GM23338 (cell line): ENCODE results near the gene GPC2. TPM values are rescaled to one million over a fixed set of nuclear protein-coding genes. Genes with fewer than 3 reads are reported as not detected.
"Not testable (repeated sequence)": the region's sequence is repeated elsewhere in the genome, so short reads cannot be mapped to it uniquely, and the experiment has no call there.

Source experiments
- ATAC-seq: fragments of 200-7000 bp; cut with Tn5 transposase; 3 replicates; pipeline ENCODE4 v1.9.1; 2020
- DNase-seq: peaks from one replicate; pipeline ENCODE4 v3.0.0-alpha.2; 2015; ENCODE audit warnings: low spot score
- H2AFZ ChIP-seq: fragments of 200-600 bp; sonication (generic); 2 replicates; pipeline ENCODE4 v1.8.0; 2016; ENCODE audit warnings: antibody characterized with exemption, mild to moderate bottlenecking, moderate library complexity
- H3F3A ChIP-seq: fragments of 200-600 bp; sonication (generic); replicated peaks from 2 replicates; pipeline ENCODE4 v1.8.0; 2017; ENCODE audit warnings: antibody characterized with exemption, mixed run types, low read depth
- H3K27ac ChIP-seq: fragments of 200-600 bp; sonication (generic); 2 replicates; pipeline ENCODE4 v1.6.1; 2016; ENCODE audit warnings: low read depth
- H3K27me3 ChIP-seq: fragments of 200-600 bp; sonication (generic); 2 replicates; pipeline ENCODE4 v1.8.0; 2016; ENCODE audit warnings: mild to moderate bottlenecking, mixed run types, moderate library complexity; ENCODE audit not compliant: insufficient read depth
- H3K36me3 ChIP-seq: fragments of 200-600 bp; sonication (generic); 2 replicates; pipeline ENCODE4 v1.8.0; 2016; ENCODE audit warnings: mild to moderate bottlenecking; ENCODE audit not compliant: insufficient read depth
- H3K4me1 ChIP-seq: fragments of 200-600 bp; sonication (generic); 2 replicates; pipeline ENCODE4 v1.8.0; 2016; ENCODE audit warnings: mild to moderate bottlenecking, moderate library complexity; ENCODE audit not compliant: insufficient read depth
- H3K4me2 ChIP-seq: fragments of 200-600 bp; sonication (generic); 2 replicates; pipeline ENCODE4 v1.7.1; 2017; ENCODE audit warnings: mixed run types
- H3K4me3 ChIP-seq: fragments of 200-600 bp; sonication (generic); 2 replicates; pipeline ENCODE4 v1.6.1; 2016; ENCODE audit warnings: mixed run types
- H3K79me2 ChIP-seq: fragments of 200-600 bp; sonication (generic); replicated peaks from 2 replicates; pipeline ENCODE4 v1.8.0; 2017; ENCODE audit warnings: mild to moderate bottlenecking; ENCODE audit not compliant: insufficient read depth
- H3K9me2 ChIP-seq: fragments of 200-600 bp; sonication (generic); 2 replicates; pipeline ENCODE4 v1.8.0; 2017; ENCODE audit not compliant: insufficient read depth
- H4K20me1 ChIP-seq: fragments of 200-600 bp; sonication (generic); replicated peaks from 2 replicates; pipeline ENCODE4 v1.8.0; 2017; ENCODE audit warnings: mild to moderate bottlenecking; ENCODE audit not compliant: insufficient read depth
- H3K27ac Mint-ChIP-seq: 2 replicates; pipeline ENCODE4 v1.8.0; 2020; ENCODE audit warnings: inconsistent platforms, mild to moderate bottlenecking, moderate library complexity, mixed read lengths
- H3K27me3 Mint-ChIP-seq: 3 replicates; pipeline ENCODE4 v1.8.0; 2022; ENCODE audit warnings: low read depth, mild to moderate bottlenecking, moderate library complexity, mixed read lengths, inconsistent platforms; ENCODE audit not compliant: insufficient read depth, poor library complexity
- H3K36me3 Mint-ChIP-seq: 3 replicates; pipeline ENCODE4 v1.8.0; 2021; ENCODE audit warnings: low read depth, mild to moderate bottlenecking, inconsistent platforms, moderate library complexity, mixed read lengths
- H3K4me1 Mint-ChIP-seq: 3 replicates; pipeline ENCODE4 v1.8.0; 2020; ENCODE audit warnings: mild to moderate bottlenecking, inconsistent platforms, mixed read lengths
- H3K4me3 Mint-ChIP-seq: 3 replicates; pipeline ENCODE4 v1.8.0; 2021; ENCODE audit warnings: moderate library complexity, mild to moderate bottlenecking, inconsistent platforms, mixed read lengths
- H3K9me3 Mint-ChIP-seq: 3 replicates; pipeline ENCODE4 v1.8.0; 2020; ENCODE audit warnings: moderate library complexity, mild to moderate bottlenecking, inconsistent platforms, mixed read lengths
- CREB1 ChIP-seq: fragments of 250-450 bp; sonication (Bioruptor Pico); IDR thresholded peaks from 2 replicates; pipeline ENCODE4 v1.5.0; 2020; ENCODE audit warnings: low read depth, mild to moderate bottlenecking, moderate library complexity
- ETS1 ChIP-seq: IDR thresholded peaks from 2 replicates; pipeline ENCODE4 v1.6.1; 2016; ENCODE audit warnings: antibody characterized with exemption
- EZH2 ChIP-seq: fragments of 200-600 bp; sonication (generic); IDR thresholded peaks from one replicate; pipeline ENCODE4 v1.8.0; 2017; ENCODE audit warnings: antibody characterized with exemption, mild to moderate bottlenecking, low read depth; ENCODE audit not compliant: unreplicated experiment
- EZH2phosphoT487 ChIP-seq: fragments of 200-600 bp; sonication (generic); IDR thresholded peaks from one replicate; pipeline ENCODE4 v1.8.1; 2018; ENCODE audit warnings: antibody characterized with exemption; ENCODE audit not compliant: unreplicated experiment
- JUNB ChIP-seq: IDR thresholded peaks from one replicate; pipeline ENCODE4 v1.6.1; 2016; ENCODE audit warnings: antibody characterized with exemption; ENCODE audit not compliant: unreplicated experiment
- NANOG ChIP-seq: IDR thresholded peaks from 2 replicates; pipeline ENCODE4 v1.6.1; 2016; ENCODE audit warnings: antibody characterized with exemption, borderline replicate concordance
- POLR2AphosphoS5 ChIP-seq: IDR thresholded peaks from 2 replicates; pipeline ENCODE4 v1.6.1; 2016; ENCODE audit warnings: antibody characterized with exemption, low read depth
- STAT1 ChIP-seq: IDR thresholded peaks from one replicate; pipeline ENCODE4 v1.6.1; 2016; ENCODE audit warnings: antibody characterized with exemption; ENCODE audit not compliant: unreplicated experiment
- ZNF114 ChIP-seq: fragments of 250-450 bp; sonication (Bioruptor Pico); IDR thresholded peaks from 2 replicates; pipeline ENCODE4 v1.5.0; 2020; ENCODE audit warnings: mild to moderate bottlenecking, moderate library complexity
- ZNF331 ChIP-seq: fragments of 250-450 bp; sonication (Bioruptor Pico); IDR thresholded peaks from 2 replicates; pipeline ENCODE4 v1.5.0; 2020; ENCODE audit warnings: low read depth, mild to moderate bottlenecking, moderate library complexity
- polyA plus RNA-seq: library from polyadenylated mRNA; unstranded; fragments of >200 nt; fragmentation: Nextera tagmentation; extraction: Ambion mirVana; gene quantifications from 2 replicates; pipeline ENCODE4 v1.2.1, GENCODE V29; 2016
- total RNA-seq: library from RNA; depleted of rRNA; stranded (reverse); fragments of >200 nt; shearing (Covaris generic); gene quantifications from 2 replicates; pipeline ENCODE4 v1.2.3, GENCODE V29; 2014
- TF ChIP-seq, protein P1 (sequence below), 2 experiments: fragments of 200-600 bp in 1 of 2; sonication (generic) in 1 of 2; conservative IDR thresholded peaks; 2 replicates each; pipeline versions ENCODE4 v1.5.1 to v1.6.1; 2016 to 2017; ENCODE audit warnings: antibody characterized with exemption in 2 of 2, low read depth in 2 of 2, mild to moderate bottlenecking in 2 of 2, moderate library complexity in 1 of 2
- TF ChIP-seq, protein P2 (sequence below): IDR thresholded peaks from one replicate; pipeline ENCODE4 v1.6.1; 2018; ENCODE audit warnings: antibody characterized with exemption; ENCODE audit not compliant: unreplicated experiment

GPC2 gene
- total and polyA plus RNA-seq, 2 experiments from 2014 or later: 10.7 to 48.8 TPM

GRCh38 chr7:100180084-100180483 lies 2.9 kb upstream of the GPC2 start:
- H3K27ac Mint-ChIP-seq, H2AFZ ChIP-seq, ATAC-seq, H3K4me3 ChIP-seq, H3K9me2 ChIP-seq, H3K9me3 Mint-ChIP-seq, DNase-seq, H3K36me3 Mint-ChIP-seq, H4K20me1 ChIP-seq, H3K27ac ChIP-seq, H3K4me3 Mint-ChIP-seq, H3F3A ChIP-seq, H3K36me3 ChIP-seq, H3K4me2 ChIP-seq: not testable (repeated sequence)
- H3K79me2 ChIP-seq: peaks cover 12% of the 10 kb centered on the region
- peaks cover 31% of the 10 kb centered on the region for H3K27me3 Mint-ChIP-seq
- peaks cover 27% of the 10 kb centered on the region for H3K4me1 Mint-ChIP-seq
- H3K4me1 ChIP-seq: peaks cover 18% of the 10 kb centered on the region
- peaks cover 18% of the 10 kb centered on the region for H3K27me3 ChIP-seq

DNA sequence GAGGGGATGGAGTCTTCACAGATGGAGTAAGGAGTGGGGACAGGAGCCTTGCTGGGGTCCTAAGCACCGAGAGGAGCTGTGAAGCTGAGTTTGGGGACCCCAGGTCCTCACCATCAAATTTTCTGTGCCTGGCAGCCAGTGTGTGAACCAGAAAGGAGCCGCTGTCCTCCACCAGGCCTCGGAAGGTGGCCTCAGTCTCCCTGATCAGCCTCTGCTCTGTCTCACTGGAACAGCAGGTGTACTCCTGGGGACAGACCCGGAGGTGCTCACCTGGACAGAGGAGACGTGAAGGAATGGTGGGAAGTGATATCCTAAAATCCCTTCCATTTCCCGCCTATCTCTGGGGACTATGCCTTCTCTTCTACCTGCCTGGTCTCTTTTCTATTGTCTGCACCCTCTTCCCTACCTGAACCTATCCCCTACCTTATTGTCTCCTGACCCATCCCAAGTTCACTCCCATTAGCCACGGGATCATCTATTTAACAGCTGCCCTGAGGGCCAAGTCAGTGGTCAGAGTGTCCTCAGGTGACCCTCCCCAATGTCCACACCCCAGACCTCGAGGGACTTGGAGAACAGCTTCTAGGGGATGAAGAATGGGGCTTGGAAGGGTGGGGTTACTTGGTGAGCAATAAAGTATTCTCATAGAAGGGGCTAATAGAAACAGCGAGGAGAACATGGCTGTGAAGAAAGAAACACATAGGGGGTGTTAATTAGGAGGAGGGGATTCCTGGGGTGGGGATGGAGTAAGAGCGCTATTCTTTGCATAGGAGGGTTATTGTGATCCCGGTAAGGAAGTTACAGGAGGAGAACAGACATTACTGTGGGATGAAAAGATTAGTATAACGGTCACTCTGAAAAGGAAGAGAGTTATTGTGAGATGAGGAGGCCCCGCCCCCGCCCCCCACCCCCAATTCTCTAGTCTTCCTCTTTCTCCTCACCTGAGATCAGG lies 811 bp downstream of the GPC2 start:
- no peak for ATAC-seq
- peak overlapping the region; percentile 87 for H3K4me3 ChIP-seq
- H3K36me3 Mint-ChIP-seq: peaks cover 24% of the 10 kb centered on the region
- H3K9me3 Mint-ChIP-seq: no peaks in the 10 kb centered on the region; the same call in 2 of the 3 replicates
- H3K27me3 ChIP-seq: peaks cover 18% of the 10 kb centered on the region
- peaks cover 12% of the 10 kb centered on the region for H3K79me2 ChIP-seq
- H3K27me3 Mint-ChIP-seq: peaks cover 36% of the 10 kb centered on the region
- H2AFZ ChIP-seq: peak overlapping the region; percentile 64; the same call in 1 of the 2 replicates
- H3K27ac ChIP-seq: no peak overlapping the region
- H4K20me1 ChIP-seq: peaks cover 7% of the 10 kb centered on the region; the same call in 1 of the 2 replicates
- H3K36me3 ChIP-seq: peaks cover 4% of the 10 kb centered on the region; the same call in 1 of the 2 replicates
- peak overlapping the region; percentile 92 for H3K4me3 Mint-ChIP-seq
- H3K27ac Mint-ChIP-seq: peak overlapping the region; percentile 89; the same call in 1 of the 2 replicates
- H3K4me2 ChIP-seq: peak overlapping the region; percentile 98
- peaks cover 24% of the 10 kb centered on the region for H3K4me1 Mint-ChIP-seq
- DNase-seq: no peak
- no peaks in the 10 kb centered on the region; the same call in 1 of the 2 replicates for H3K9me2 ChIP-seq
- peaks cover 10% of the 10 kb centered on the region for H3K4me1 ChIP-seq
- H3F3A ChIP-seq: no peaks in the 10 kb centered on the region; the same call in 1 of the 2 replicates
- TF ChIP-seq, protein P1, sequence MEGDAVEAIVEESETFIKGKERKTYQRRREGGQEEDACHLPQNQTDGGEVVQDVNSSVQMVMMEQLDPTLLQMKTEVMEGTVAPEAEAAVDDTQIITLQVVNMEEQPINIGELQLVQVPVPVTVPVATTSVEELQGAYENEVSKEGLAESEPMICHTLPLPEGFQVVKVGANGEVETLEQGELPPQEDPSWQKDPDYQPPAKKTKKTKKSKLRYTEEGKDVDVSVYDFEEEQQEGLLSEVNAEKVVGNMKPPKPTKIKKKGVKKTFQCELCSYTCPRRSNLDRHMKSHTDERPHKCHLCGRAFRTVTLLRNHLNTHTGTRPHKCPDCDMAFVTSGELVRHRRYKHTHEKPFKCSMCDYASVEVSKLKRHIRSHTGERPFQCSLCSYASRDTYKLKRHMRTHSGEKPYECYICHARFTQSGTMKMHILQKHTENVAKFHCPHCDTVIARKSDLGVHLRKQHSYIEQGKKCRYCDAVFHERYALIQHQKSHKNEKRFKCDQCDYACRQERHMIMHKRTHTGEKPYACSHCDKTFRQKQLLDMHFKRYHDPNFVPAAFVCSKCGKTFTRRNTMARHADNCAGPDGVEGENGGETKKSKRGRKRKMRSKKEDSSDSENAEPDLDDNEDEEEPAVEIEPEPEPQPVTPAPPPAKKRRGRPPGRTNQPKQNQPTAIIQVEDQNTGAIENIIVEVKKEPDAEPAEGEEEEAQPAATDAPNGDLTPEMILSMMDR (conservative IDR thresholded peaks at IDR 0.05; ENCODE audit: low read depth in 2 of 2): no peak
- TF ChIP-seq EZH2 (no peak), POLR2AphosphoS5 (no peak), ZNF114 (no peak), ZNF331 (CRISPR knock-in tag) (no peak), CREB1 (CRISPR knock-in tag) (no peak), NANOG (no peak), EZH2phosphoT487 (no peak), ETS1 (no peak), JUNB (no peak), STAT1 (no peak)
- TF ChIP-seq, protein P2, sequence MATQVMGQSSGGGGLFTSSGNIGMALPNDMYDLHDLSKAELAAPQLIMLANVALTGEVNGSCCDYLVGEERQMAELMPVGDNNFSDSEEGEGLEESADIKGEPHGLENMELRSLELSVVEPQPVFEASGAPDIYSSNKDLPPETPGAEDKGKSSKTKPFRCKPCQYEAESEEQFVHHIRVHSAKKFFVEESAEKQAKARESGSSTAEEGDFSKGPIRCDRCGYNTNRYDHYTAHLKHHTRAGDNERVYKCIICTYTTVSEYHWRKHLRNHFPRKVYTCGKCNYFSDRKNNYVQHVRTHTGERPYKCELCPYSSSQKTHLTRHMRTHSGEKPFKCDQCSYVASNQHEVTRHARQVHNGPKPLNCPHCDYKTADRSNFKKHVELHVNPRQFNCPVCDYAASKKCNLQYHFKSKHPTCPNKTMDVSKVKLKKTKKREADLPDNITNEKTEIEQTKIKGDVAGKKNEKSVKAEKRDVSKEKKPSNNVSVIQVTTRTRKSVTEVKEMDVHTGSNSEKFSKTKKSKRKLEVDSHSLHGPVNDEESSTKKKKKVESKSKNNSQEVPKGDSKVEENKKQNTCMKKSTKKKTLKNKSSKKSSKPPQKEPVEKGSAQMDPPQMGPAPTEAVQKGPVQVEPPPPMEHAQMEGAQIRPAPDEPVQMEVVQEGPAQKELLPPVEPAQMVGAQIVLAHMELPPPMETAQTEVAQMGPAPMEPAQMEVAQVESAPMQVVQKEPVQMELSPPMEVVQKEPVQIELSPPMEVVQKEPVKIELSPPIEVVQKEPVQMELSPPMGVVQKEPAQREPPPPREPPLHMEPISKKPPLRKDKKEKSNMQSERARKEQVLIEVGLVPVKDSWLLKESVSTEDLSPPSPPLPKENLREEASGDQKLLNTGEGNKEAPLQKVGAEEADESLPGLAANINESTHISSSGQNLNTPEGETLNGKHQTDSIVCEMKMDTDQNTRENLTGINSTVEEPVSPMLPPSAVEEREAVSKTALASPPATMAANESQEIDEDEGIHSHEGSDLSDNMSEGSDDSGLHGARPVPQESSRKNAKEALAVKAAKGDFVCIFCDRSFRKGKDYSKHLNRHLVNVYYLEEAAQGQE: no peak
